ENCODE data around the gene PEF1.

PEF1 gene

DNA sequence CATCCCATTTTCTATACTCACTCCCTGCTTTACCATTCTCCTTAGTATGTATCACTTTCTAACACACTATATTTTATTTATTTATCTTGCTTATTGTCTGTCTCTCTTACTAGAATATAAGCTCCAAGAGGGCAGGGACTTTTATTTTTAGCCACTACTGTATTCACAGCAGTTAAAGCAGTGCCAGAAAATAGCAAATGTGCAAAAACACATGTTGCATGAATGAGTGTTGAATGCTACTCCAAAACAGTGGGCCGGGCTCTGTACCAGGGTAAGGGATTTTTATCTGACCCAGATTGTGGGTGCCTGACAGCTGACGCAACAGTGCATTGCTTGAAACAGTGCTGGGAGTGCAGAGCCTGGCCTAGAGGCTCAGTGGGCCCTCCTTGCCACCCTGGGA lies 34.4 kb upstream of the PEF1 start:
- in situ Hi-C loops (cut with HindIII; ENCODE audit: low pct_unique_long_range_greater_than_20kb, low sequenced_read_pairs), result no loop called here
- no peak for DNase-seq (ENCODE audit: low read depth in 1 of 2, low spot score in 1 of 2)

GRCh38 chr1:31678681-31679080 lies 34.0 kb upstream of the PEF1 start:
- in situ Hi-C loops (cut with HindIII; ENCODE audit: low pct_unique_long_range_greater_than_20kb, low sequenced_read_pairs), result no loop called here
- DNase-seq (ENCODE audit: low read depth in 1 of 2, low spot score in 1 of 2), result no peak
- no peak for TF ChIP-seq JUND (IDR thresholded peaks at IDR 0.05; ENCODE audit: low read depth)

More for the DNA sequence above, 34.4 kb upstream of the PEF1 start:
- no peak for TF ChIP-seq JUND (IDR thresholded peaks at IDR 0.05; ENCODE audit: low read depth)

GRCh38 chr1:31677949-31678348 lies 33.3 kb upstream of the PEF1 start:
- no peak for DNase-seq (ENCODE audit: low read depth in 1 of 2, low spot score in 1 of 2)
- no peak for TF ChIP-seq JUND (IDR thresholded peaks at IDR 0.05; ENCODE audit: low read depth)
- in situ Hi-C loops (cut with HindIII; ENCODE audit: low pct_unique_long_range_greater_than_20kb, low sequenced_read_pairs), result no loop called here

GRCh38 chr1:31677401-31677800 lies 32.7 kb upstream of the PEF1 start:
- DNase-seq (ENCODE audit: low read depth in 1 of 2, low spot score in 1 of 2), result peak in 1 of 2 experiments; percentile 63
- in situ Hi-C loops (cut with HindIII; ENCODE audit: low pct_unique_long_range_greater_than_20kb, low sequenced_read_pairs), result no loop called here

DNA sequence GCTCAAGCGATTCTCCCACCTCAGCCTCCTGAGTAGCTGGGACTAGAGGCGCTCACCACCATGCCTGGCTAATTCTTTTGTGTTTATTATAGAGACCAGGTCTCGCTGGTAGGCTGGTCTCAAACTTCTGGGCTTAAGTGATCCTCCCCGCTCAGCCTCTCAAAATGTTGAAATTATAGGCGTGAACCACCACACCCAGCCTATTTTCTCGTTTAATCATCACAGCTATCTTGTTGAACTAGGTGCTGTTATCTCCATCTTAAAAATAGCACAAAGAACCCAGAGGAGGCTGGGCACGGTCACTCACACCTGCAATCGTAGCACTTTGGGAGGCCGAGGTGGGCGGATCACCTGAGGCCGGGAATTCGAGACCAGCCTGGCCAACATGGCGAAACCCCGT lies 31.1 kb upstream of the PEF1 start:
- in situ Hi-C loops (cut with HindIII; ENCODE audit: low pct_unique_long_range_greater_than_20kb, low sequenced_read_pairs), result no loop called here

More at GRCh38 chr1:31677401-31677800, 32.7 kb upstream of the PEF1 start:
- TF ChIP-seq JUND (IDR thresholded peaks at IDR 0.05; ENCODE audit: low read depth), result no peak

DNA sequence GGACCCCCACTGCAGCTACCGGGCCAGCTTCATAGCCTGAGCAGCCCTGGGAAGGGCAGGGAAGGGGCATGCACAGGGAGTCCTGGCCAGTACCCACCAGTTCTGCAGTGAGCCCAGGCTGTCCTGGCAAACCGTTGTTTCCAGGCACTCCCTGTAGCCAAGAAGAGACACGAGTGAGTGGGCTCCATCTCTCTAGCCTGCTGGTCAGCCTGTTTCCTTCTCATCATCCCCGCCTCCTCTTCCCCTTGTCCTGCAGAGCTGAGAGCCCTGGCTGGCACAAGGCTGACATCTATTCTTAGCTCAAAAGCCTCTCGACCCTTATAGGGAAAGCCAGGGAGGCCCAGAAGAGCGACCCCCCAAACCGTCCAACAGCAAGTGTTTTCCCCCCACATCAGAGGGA lies 30.5 kb upstream of the PEF1 start:
- TF ChIP-seq JUND (IDR thresholded peaks at IDR 0.05; ENCODE audit: low read depth), result no peak
- in situ Hi-C loops (cut with HindIII; ENCODE audit: low pct_unique_long_range_greater_than_20kb, low sequenced_read_pairs), result no loop called here
- DNase-seq (ENCODE audit: low read depth in 1 of 2, low spot score in 1 of 2), result no peak

More for the DNA sequence above, 31.1 kb upstream of the PEF1 start:
- DNase-seq (ENCODE audit: low read depth in 1 of 2, low spot score in 1 of 2), result no peak
- no peak for TF ChIP-seq JUND (IDR thresholded peaks at IDR 0.05; ENCODE audit: low read depth)

GRCh38 chr1:31674626-31675025 lies 29.9 kb upstream of the PEF1 start:
- no peak for DNase-seq (ENCODE audit: low read depth in 1 of 2, low spot score in 1 of 2)
- in situ Hi-C loops (cut with HindIII; ENCODE audit: low pct_unique_long_range_greater_than_20kb, low sequenced_read_pairs), result no loop called here

DNA sequence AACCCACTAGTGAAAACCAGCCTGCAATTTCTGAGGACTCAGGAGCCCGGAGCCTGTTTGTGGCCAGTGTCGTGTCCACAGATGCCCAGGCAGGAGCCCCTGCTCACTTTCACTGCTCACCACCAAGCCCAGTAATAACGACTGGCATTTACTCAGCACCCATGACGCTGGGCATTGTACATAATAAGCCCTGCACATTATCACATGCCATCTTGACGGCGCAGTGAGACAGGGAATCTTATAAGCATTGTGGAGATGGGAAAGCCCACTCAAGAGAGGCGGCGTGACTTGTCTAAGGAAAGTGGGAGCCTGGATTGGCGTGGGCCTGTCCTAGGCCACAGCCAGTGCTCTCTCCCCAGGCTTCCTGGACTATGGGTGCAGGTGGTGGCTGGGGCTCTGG lies 28.8 kb upstream of the PEF1 start:
- no peak for TF ChIP-seq JUND (IDR thresholded peaks at IDR 0.05; ENCODE audit: low read depth)
- no peak for DNase-seq (ENCODE audit: low read depth in 1 of 2, low spot score in 1 of 2)
- in situ Hi-C loops (cut with HindIII; ENCODE audit: low pct_unique_long_range_greater_than_20kb, low sequenced_read_pairs), result no loop called here

More at GRCh38 chr1:31674626-31675025, 29.9 kb upstream of the PEF1 start:
- no peak for TF ChIP-seq JUND (IDR thresholded peaks at IDR 0.05; ENCODE audit: low read depth)

GRCh38 chr1:31672986-31673385 lies 28.3 kb upstream of the PEF1 start:
- DNase-seq (ENCODE audit: low read depth in 1 of 2, low spot score in 1 of 2), result no peak
- no peak for TF ChIP-seq JUND (IDR thresholded peaks at IDR 0.05; ENCODE audit: low read depth)
- in situ Hi-C loops (cut with HindIII; ENCODE audit: low pct_unique_long_range_greater_than_20kb, low sequenced_read_pairs), result no loop called here

GRCh38 chr1:31671561-31672201 lies 27.0 kb upstream of the PEF1 start:
- no peak for TF ChIP-seq JUND (IDR thresholded peaks at IDR 0.05; ENCODE audit: low read depth)
- no peak for DNase-seq (ENCODE audit: low read depth in 1 of 2, low spot score in 1 of 2)
- in situ Hi-C loops (cut with HindIII; ENCODE audit: low pct_unique_long_range_greater_than_20kb, low sequenced_read_pairs), result no loop called here

- in situ Hi-C loops (cut with HindIII; ENCODE audit: low pct_unique_long_range_greater_than_20kb, low sequenced_read_pairs), result no loop called here
- DNase-seq (ENCODE audit: low read depth in 1 of 2, low spot score in 1 of 2), result no peak
- TF ChIP-seq JUND (IDR thresholded peaks at IDR 0.05; ENCODE audit: low read depth), result no peak
Measured at GRCh38 chr1:31671147-31671546, 26.5 kb upstream of the PEF1 start.

DNA sequence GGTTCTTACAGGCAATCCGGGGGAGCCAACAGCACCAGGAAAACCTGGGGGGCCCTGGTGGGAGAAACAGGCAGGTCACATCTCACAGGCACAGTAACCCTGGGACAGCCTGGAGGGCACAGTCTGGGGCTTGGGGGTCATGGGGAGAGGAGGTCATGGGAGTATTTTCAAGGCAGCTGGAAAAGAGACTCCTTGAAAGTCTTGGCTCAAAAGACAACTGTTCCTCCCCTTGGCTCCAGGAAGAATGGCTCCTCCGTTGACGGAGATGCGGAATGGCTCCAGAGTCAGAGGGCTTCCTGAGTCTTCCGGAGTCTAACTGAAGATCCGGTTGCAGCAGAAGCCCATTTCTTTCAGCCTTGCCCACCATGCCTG lies 25.9 kb upstream of the PEF1 start:
- in situ Hi-C loops (cut with HindIII; ENCODE audit: low pct_unique_long_range_greater_than_20kb, low sequenced_read_pairs), result no loop called here
- no peak for DNase-seq (ENCODE audit: low read depth in 1 of 2, low spot score in 1 of 2)
- no peak for TF ChIP-seq JUND (IDR thresholded peaks at IDR 0.05; ENCODE audit: low read depth)

GRCh38 chr1:31669786-31670592 lies 25.3 kb upstream of the PEF1 start:
- in situ Hi-C loops (cut with HindIII; ENCODE audit: low pct_unique_long_range_greater_than_20kb, low sequenced_read_pairs), result no loop called here
- DNase-seq (ENCODE audit: low read depth in 1 of 2, low spot score in 1 of 2), result peak; percentile 35 to 79
- no peak for TF ChIP-seq JUND (IDR thresholded peaks at IDR 0.05; ENCODE audit: low read depth)
